LNCaP clone FGC (cell line): ENCODE measurements around the gene SLC39A13.

Experiments
- DNase-seq: peaks from one replicate; pipeline ENCODE4 v3.0.0-alpha.2; 2011; ENCODE audit warnings: low read depth
- H3K4me3 ChIP-seq: 2 replicates; pipeline ENCODE4 v1.5.1; 2011; ENCODE audit warnings: mild to moderate bottlenecking, low read depth, low read length, control low read depth
- CTCF ChIP-seq: IDR thresholded peaks from 2 replicates; pipeline ENCODE4 v1.5.1; 2012; ENCODE audit warnings: mild to moderate bottlenecking; ENCODE audit not compliant: control insufficient read depth, insufficient read depth; ENCODE audit errors: extremely low read depth

The SLC39A13 gene

GRCh38 chr11:47390422-47390760 lies 18.0 kb upstream of the SLC39A13 start:
- DNase-seq: no peak
- no peak overlapping the region for H3K4me3 ChIP-seq
- TF ChIP-seq CTCF: no peak

- no peak overlapping the region for H3K4me3 ChIP-seq
- no peak for DNase-seq
Measured at GRCh38 chr11:47391077-47391583, 17.3 kb upstream of the SLC39A13 start.

GRCh38 chr11:47391711-47392432 lies 16.5 kb upstream of the SLC39A13 start:
- DNase-seq: no peak
- H3K4me3 ChIP-seq: no peak overlapping the region
- TF ChIP-seq CTCF: no peak

More at GRCh38 chr11:47391077-47391583, 17.3 kb upstream of the SLC39A13 start:
- TF ChIP-seq CTCF: no peak

- no peak for DNase-seq
- H3K4me3 ChIP-seq: no peak overlapping the region
- TF ChIP-seq CTCF: no peak
Measured at GRCh38 chr11:47392546-47393162, 15.7 kb upstream of the SLC39A13 start.

- DNase-seq: no peak
- H3K4me3 ChIP-seq: no peak overlapping the region
- no peak for TF ChIP-seq CTCF
Measured at GRCh38 chr11:47393163-47394049, 15.0 kb upstream of the SLC39A13 start.

GRCh38 chr11:47394050-47394321 lies 14.4 kb upstream of the SLC39A13 start:
- no peak overlapping the region for H3K4me3 ChIP-seq

More at GRCh38 chr11:47394050-47394321, 14.4 kb upstream of the SLC39A13 start:
- no peak for TF ChIP-seq CTCF
- no peak for DNase-seq
